Measurements from ENCODE around the gene TMEM266.

GRCh38 chr15:76078285-76078877 is 18.6 kb downstream of the TMEM266 start:
- TF ChIP-seq CTCF (IDR thresholded peaks at IDR 0.05) = no peak
- TF ChIP-seq POLR2A (IDR thresholded peaks at IDR 0.05) = no peak

Measured in lower leg skin (tissue), 3 donors.